NB4 (cell line): ENCODE measurements around the gene BCAS3.

Source experiments
- DNase-seq: peaks from one replicate; pipeline ENCODE4 v3.0.0; 2010; ENCODE audit warnings: low read depth
- H3K4me3 ChIP-seq: one replicate; pipeline ENCODE4 v1.5.1; 2011; ENCODE audit warnings: mild to moderate bottlenecking, low read depth, low read length, moderate library complexity
- MYC ChIP-seq: IDR thresholded peaks from 2 replicates; pipeline ENCODE4 v1.6.1; 2011; ENCODE audit warnings: low read depth, low read length
- POLR2A ChIP-seq: IDR thresholded peaks from 2 replicates; pipeline ENCODE4 v1.6.1; 2011; ENCODE audit warnings: mild to moderate bottlenecking; ENCODE audit not compliant: insufficient read length; ENCODE audit errors: extremely low read depth
- TF ChIP-seq, protein P1 (sequence below): IDR thresholded peaks from 2 replicates; pipeline ENCODE4 v1.6.1; 2011; ENCODE audit warnings: low read depth, low read length
- TF ChIP-seq, protein P2 (sequence below): IDR thresholded peaks from one replicate; pipeline ENCODE4 v1.5.1; 2012; ENCODE audit warnings: low read depth, low read length

Gene BCAS3

DNA sequence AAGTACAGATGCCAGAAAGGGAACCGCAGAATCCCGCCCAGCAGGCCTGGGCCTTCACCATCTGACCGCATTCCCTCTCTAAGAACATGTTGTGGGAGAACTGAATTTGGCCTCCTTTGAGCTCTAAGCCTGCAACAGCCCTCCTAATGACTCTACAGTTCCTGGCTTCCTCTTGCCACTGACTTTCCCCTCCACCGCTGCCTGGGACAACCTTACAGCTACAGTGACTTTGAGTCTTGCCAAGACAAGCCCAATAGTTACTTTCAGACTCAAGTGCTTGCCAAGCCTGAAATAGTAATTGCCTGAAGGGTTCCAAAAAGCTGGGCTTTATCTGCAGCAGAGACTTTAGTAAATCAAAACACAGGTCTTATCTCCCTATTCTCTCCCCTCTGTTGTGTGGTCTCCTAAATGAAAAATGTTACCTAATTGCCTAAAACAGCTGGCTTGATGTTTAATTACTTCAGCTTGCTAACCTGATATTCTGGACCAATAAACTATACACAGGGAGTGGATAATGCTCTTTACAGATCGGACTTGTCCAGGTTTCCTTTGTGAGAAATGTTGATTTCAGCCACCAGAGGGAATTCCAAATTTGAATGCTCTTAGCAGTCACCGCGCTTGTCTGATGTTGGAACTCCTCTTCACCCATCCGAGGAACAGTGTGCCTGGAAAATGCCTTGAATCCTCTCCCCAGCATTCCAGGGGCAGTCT, 636.9 kb downstream of the BCAS3 start:
- H3K4me3 ChIP-seq = no peak overlapping the region
- DNase-seq = no peak
- TF ChIP-seq, protein P1, sequence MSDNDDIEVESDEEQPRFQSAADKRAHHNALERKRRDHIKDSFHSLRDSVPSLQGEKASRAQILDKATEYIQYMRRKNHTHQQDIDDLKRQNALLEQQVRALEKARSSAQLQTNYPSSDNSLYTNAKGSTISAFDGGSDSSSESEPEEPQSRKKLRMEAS = no peak

DNA sequence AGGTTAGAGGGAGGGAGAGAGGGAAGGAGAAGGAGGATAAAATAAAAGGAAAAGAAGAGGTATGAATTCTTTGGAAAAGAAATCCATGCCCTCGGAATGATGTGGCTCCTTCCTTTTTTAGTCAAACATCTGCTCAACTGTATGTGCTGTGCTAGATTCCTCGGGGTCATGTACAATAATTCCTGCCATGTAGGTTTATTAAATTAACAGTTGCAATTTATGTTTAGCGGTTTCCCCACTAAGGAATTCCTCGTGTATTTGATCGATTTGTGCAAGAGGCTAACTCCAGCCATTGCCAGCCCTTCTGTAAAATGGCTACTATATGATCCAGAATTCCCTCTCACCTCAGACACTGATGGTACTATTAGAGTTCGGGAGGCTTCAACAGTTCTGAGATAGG, 639.0 kb downstream of the BCAS3 start:
- no peak overlapping the region for H3K4me3 ChIP-seq
- DNase-seq = no peak
- TF ChIP-seq, protein P1 = no peak
- no peak for TF ChIP-seq MYC
- TF ChIP-seq, protein P2, sequence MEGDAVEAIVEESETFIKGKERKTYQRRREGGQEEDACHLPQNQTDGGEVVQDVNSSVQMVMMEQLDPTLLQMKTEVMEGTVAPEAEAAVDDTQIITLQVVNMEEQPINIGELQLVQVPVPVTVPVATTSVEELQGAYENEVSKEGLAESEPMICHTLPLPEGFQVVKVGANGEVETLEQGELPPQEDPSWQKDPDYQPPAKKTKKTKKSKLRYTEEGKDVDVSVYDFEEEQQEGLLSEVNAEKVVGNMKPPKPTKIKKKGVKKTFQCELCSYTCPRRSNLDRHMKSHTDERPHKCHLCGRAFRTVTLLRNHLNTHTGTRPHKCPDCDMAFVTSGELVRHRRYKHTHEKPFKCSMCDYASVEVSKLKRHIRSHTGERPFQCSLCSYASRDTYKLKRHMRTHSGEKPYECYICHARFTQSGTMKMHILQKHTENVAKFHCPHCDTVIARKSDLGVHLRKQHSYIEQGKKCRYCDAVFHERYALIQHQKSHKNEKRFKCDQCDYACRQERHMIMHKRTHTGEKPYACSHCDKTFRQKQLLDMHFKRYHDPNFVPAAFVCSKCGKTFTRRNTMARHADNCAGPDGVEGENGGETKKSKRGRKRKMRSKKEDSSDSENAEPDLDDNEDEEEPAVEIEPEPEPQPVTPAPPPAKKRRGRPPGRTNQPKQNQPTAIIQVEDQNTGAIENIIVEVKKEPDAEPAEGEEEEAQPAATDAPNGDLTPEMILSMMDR = no peak
- TF ChIP-seq POLR2A = no peak

DNA sequence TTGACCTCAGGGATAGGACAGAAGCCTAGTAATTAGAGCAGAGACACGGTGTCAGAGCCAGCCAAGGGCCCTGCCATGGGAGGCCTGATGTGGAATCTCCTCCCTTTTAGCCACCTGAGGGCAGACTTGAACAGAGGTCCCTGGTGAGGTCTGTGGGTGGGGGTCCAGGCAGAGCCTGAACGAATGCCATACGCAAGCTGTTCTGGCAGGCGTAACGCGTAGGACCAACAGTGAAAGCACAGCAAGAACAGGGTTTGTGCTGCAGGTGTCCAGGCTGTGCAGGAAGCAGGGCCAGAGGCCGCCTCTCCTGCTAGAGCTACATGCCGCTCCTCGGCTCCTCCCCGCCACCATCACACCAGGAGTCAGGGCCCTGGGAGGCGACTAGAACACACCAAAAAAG, 640.1 kb downstream of the BCAS3 start:
- no peak overlapping the region for H3K4me3 ChIP-seq
- TF ChIP-seq POLR2A (no peak), MYC (no peak)
- TF ChIP-seq, protein P1 = no peak
- TF ChIP-seq, protein P2 = no peak
- no peak for DNase-seq

DNA sequence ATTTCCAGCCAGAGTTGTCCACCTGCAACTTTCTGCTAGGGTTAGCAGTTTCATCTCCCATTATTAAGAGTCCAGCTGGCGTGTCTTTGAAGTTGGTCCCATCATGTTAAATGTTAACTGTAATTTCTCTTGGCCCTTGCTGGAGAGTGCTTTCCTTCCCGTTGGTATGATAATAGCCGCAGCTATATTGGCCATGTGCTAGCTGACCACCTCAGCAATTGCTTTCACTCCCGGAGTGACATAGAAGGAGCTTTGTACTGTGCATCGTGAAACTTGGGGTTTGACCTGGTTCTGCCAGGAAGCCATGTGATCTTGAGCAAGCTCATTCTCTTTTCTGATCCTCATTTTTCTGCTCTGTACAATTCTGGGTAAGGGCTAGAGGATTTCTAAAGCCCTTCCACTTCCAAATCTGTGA, 641.0 kb downstream of the BCAS3 start:
- H3K4me3 ChIP-seq = no peak overlapping the region
- DNase-seq = no peak
- TF ChIP-seq MYC (no peak), POLR2A (no peak)
- TF ChIP-seq, protein P2 = no peak
- TF ChIP-seq, protein P1 = no peak

DNA sequence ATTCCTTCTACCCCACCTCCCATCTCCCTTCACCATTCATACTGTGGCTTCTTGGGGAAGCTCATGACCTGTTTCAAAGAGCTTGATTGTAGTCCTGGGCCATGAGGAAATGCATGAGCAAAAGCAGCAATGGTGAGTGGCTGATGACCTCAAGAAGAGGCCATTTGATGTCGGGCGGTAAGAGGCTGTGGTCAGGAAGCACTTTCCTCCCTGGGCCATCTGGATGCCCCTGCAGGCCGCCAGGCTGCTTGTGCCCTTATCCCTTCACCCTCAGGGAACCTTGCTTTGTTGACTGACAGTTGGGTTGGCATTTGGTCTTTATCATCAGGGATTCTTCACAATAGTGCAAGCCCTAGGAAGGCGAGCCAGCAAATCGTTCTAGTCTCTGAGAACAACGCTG, 643.7 kb downstream of the BCAS3 start:
- H3K4me3 ChIP-seq = no peak overlapping the region
- DNase-seq = no peak
- TF ChIP-seq POLR2A (no peak), MYC (no peak)
- TF ChIP-seq, protein P2 = no peak
- TF ChIP-seq, protein P1 = no peak

DNA sequence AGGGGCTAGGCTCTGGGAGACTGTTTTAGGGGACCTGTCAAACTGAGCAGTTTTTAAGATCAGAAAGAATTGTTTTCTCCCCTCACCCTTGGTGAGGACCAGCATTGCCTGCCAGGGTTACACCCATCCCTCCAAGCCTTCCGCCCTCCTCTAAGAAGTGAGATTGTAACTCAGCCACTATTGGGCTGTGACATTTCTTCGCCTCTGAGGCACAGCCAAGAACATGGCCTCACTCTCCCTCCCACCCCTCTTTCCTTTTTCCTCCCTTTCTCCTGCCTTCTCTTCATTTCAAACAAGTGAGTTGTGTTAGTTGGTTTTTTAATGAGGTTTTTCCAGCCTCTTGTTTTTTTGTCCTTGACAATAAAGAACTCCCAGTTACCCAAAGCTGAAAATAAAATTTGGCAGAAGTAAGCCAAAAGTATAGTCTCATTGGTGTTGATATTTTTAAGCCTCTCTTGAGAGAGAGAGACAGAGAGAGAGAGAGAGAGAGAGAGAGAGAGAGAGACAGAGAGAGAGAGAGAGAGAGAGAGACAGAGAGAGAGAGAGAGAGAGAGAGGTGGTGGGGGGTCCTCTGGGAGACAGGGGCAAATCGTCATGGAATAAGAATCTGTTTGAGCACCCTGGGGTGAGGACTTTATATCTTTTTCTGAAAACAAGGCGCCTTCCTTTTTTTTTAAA, 644.8 kb downstream of the BCAS3 start:
- TF ChIP-seq MYC (no peak), POLR2A (no peak)
- TF ChIP-seq, protein P2 = no peak
- TF ChIP-seq, protein P1 = no peak
- DNase-seq = no peak
- no peak overlapping the region for H3K4me3 ChIP-seq
